Muscle of arm (tissue), 14 donors: ENCODE measurements around the gene PHACTR4. TPM values are rescaled to one million over a fixed set of nuclear protein-coding genes. Genes with fewer than 3 reads are reported as not detected.
"Not testable (repeated sequence)": the region's sequence is repeated elsewhere in the genome, so short reads cannot be mapped to it uniquely, and the experiment has no call there.

ENCODE experiments used
- DNase-seq: peaks from one replicate; pipeline ENCODE4 v3.0.0-alpha.2; 2013
- long read RNA-seq, 11 donors: transcript quantifications; one replicate each; lab custom pipeline, GENCODE V29; 2026
- polyA plus RNA-seq, 12 donors: library from polyadenylated mRNA; unstranded; fragments of 120-200 nt; gene quantifications; one replicate each; pipeline ENCODE4 v1.2.1, GENCODE V29; 2013; ENCODE audit not compliant: insufficient read length in 12 of 12

Gene PHACTR4
- 100 to 1,000 TPM in 1 of 12 donors, 10 to 100 TPM in 11; 24.5 to 112 (median 31.8) TPM for polyA plus RNA-seq
- long read RNA-seq, donor 1, transcript PHACTR4-203 (6 exons, 1,421 nt), result major isoform, 6 of 7 reads
- long read RNA-seq, donor 1, partial matches to known transcripts, result 0 of 7 reads
- long read RNA-seq, donor 1, other reads (novel, unspliced or antisense), result 0 of 7 reads
- long read RNA-seq, donor 2, partial matches to known transcripts, result 0 of 1 reads
- long read RNA-seq, donor 2, other reads (novel, unspliced or antisense), result 0 of 1 reads
- long read RNA-seq, donor 3, partial matches to known transcripts, result 0 of 2 reads
- long read RNA-seq, donor 3, other reads (novel, unspliced or antisense), result 0 of 2 reads
- long read RNA-seq, donor 4, partial matches to known transcripts, result 0 of 1 reads
- long read RNA-seq, donor 4, other reads (novel, unspliced or antisense), result 0 of 1 reads
- long read RNA-seq, donor 5, full-length matches to known transcripts, result 2 of 2 reads
- long read RNA-seq, donor 5, partial matches to known transcripts, result 0 of 2 reads
- long read RNA-seq, donor 5, other reads (novel, unspliced or antisense), result 0 of 2 reads
- long read RNA-seq, donor 6, partial matches to known transcripts, result 0 of 1 reads
- long read RNA-seq, donor 6, other reads (novel, unspliced or antisense), result 0 of 1 reads
- long read RNA-seq, donor 7, partial matches to known transcripts, result 5 of 5 reads
- long read RNA-seq, donor 7, other reads (novel, unspliced or antisense), result 0 of 5 reads
- long read RNA-seq, donor 8, result 0 reads
- long read RNA-seq, donor 9, partial matches to known transcripts, result 0 of 1 reads
- long read RNA-seq, donor 9, other reads (novel, unspliced or antisense), result 0 of 1 reads
- long read RNA-seq, donor 10, result 0 reads
- long read RNA-seq, donor 11, partial matches to known transcripts, result 0 of 5 reads
- long read RNA-seq, donor 11, other reads (novel, unspliced or antisense), result 0 of 5 reads

- DNase-seq, result peak; percentile 91
Measured at GRCh38 chr1:28369371-28370238, at the start of gene PHACTR4. Gene PHACTR4 (plus strand): TSS chr1:28369740. CDS start chr1:28407448, 37,708 bp downstream.

GRCh38 chr1:28322194-28322593 is 47.3 kb upstream of the PHACTR4 start:
- no peak for DNase-seq

GRCh38 chr1:28323720-28324119 is 45.8 kb upstream of the PHACTR4 start:
- DNase-seq, result no peak

- no peak for DNase-seq
Measured at GRCh38 chr1:28326515-28326914, 43.0 kb upstream of the PHACTR4 start.

- no peak for DNase-seq
Measured at GRCh38 chr1:28326984-28327383, 42.6 kb upstream of the PHACTR4 start.

- DNase-seq, result not testable (repeated sequence)
Measured at GRCh38 chr1:28327431-28327830, 42.1 kb upstream of the PHACTR4 start.

- DNase-seq, result no peak
Measured at GRCh38 chr1:28328228-28328648, 41.3 kb upstream of the PHACTR4 start.

- peak; percentile 17 for DNase-seq
Measured at GRCh38 chr1:28329395-28330153, 40.0 kb upstream of the PHACTR4 start.

- DNase-seq, result no peak
Measured at GRCh38 chr1:28338897-28339296, 30.6 kb upstream of the PHACTR4 start.

GRCh38 chr1:28339551-28339950 is 30.0 kb upstream of the PHACTR4 start:
- no peak for DNase-seq

GRCh38 chr1:28340221-28340974 is 29.1 kb upstream of the PHACTR4 start:
- no peak for DNase-seq

GRCh38 chr1:28341591-28341990 is 27.9 kb upstream of the PHACTR4 start:
- DNase-seq, result no peak

GRCh38 chr1:28343405-28343804 is 26.1 kb upstream of the PHACTR4 start:
- DNase-seq, result no peak

GRCh38 chr1:28353248-28353810 is 16.2 kb upstream of the PHACTR4 start:
- not testable (repeated sequence) for DNase-seq

- DNase-seq, result no peak
Measured at GRCh38 chr1:28354121-28354520, 15.4 kb upstream of the PHACTR4 start.

- no peak for DNase-seq
Measured at GRCh38 chr1:28358716-28359115, 10.8 kb upstream of the PHACTR4 start.

GRCh38 chr1:28359592-28360239 is 9.8 kb upstream of the PHACTR4 start:
- peak; percentile 44 for DNase-seq

GRCh38 chr1:28364888-28365287 is 4.7 kb upstream of the PHACTR4 start:
- no peak for DNase-seq

- no peak for DNase-seq
Measured at GRCh38 chr1:28365864-28366263, 3.7 kb upstream of the PHACTR4 start.
